ENCODE results near the gene BAZ1A.

Gene BAZ1A

DNA sequence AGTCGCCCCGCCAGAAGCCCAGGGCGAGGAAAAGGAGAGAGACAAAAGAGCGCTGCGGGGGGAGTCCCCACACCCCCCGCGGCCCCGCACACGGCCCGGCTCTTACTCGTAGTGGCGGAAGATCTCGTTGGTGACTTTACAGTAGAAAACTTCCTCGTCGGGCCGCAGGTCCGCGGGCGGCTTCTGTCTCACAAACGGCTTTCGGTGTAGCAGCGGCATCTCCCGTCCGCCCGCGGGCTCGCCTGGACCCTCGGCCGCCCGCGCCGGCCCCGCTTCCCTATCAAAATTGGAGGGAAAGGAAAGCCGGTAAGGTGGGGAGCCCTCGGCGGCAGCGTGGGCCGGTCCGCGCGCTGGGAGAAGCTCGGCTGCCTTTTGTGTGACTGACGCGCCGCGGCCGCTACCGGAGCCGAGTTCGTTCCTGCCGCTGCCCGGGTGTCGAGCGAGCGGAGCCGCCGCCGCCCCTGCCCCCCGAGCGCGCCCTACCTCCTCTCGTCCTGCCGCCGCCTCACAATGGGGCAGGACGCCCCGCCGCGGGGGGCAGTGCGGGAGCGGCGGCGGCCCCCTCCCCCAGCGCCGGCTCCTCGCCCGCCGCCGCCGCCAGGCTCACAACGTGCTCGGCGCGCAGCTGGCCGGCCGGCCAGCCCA lies 652 bp downstream of the BAZ1A start:
- Histone ChIP-seq H3K4me3 (ENCODE audit: low read length) (peak overlapping the region; percentile 89), H3K27me3 (ENCODE audit: control insufficient read depth, insufficient read depth, low read length) (no peaks in the 10 kb centered on the region), H3K27ac (ENCODE audit: low read depth, low read length) (peak overlapping the region; percentile 98), H3K9ac (ENCODE audit: low read length) (peak overlapping the region; percentile 86), H3K4me1 (ENCODE audit: control insufficient read depth, insufficient read depth, low read length) (peaks cover 3% of the 10 kb centered on the region), H3K36me3 (ENCODE audit: control insufficient read depth, insufficient read depth, low read length) (no peaks in the 10 kb centered on the region)

- H3K4me1 ChIP-seq (ENCODE audit: control insufficient read depth, insufficient read depth, low read length) = peaks cover 3% of the 10 kb centered on the region
- H3K27ac ChIP-seq (ENCODE audit: low read depth, low read length) = peak overlapping the region; percentile 98
- no peaks in the 10 kb centered on the region for H3K36me3 ChIP-seq (ENCODE audit: control insufficient read depth, insufficient read depth, low read length)
- no peaks in the 10 kb centered on the region for H3K27me3 ChIP-seq (ENCODE audit: control insufficient read depth, insufficient read depth, low read length)
- H3K9ac ChIP-seq (ENCODE audit: low read length) = peak overlapping the region; percentile 96
- H3K4me3 ChIP-seq (ENCODE audit: low read length) = peak overlapping the region; percentile 89
Observed at GRCh38 chr14:34873589-34874385, 1.4 kb downstream of the BAZ1A start.

DNA sequence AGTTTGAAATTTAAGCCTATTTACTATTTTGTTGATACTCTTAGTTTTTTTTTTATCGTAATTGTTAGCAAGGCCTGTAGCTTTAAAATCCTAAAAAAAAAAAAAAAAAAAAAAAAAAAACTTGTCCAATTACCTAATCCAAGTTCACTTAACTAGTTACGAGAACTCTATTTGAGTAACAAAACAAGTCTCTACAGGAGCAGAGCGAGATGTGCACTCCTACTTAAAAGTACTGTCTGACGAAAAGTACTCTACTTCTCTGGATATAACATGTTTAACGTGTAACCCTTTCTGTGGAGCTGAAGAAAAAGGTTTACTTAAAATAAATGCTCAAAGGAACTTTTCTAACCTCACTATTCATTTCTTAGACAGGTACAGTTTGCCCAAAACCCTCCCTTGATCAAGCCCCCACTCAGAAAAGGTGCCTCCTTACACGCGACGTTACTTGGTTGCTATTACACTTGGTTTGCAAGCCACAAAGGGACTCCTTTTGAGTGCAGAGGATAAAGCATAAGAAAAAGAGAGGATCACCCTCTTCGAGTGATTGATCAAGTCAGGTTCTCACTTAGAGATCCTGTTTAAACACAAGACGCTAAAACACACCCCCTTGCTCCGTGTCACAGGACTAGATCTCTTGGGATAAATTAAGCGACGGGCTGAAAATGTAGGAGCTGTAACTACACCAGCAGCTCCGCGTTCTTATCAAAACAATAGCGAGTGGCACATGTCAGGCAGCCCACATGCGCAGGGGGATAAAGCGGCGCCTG lies 2.2 kb downstream of the BAZ1A start:
- Histone ChIP-seq H3K4me3 (ENCODE audit: low read length) (peak overlapping the region; percentile 89), H3K9ac (ENCODE audit: low read length) (peak overlapping the region; percentile 96), H3K36me3 (ENCODE audit: control insufficient read depth, insufficient read depth, low read length) (no peaks in the 10 kb centered on the region), H3K27ac (ENCODE audit: low read depth, low read length) (peak overlapping the region; percentile 98), H3K27me3 (ENCODE audit: control insufficient read depth, insufficient read depth, low read length) (no peaks in the 10 kb centered on the region), H3K4me1 (ENCODE audit: control insufficient read depth, insufficient read depth, low read length) (peaks cover 3% of the 10 kb centered on the region)

- H3K27ac ChIP-seq (ENCODE audit: low read depth, low read length) = no peak overlapping the region
- H3K27me3 ChIP-seq (ENCODE audit: control insufficient read depth, insufficient read depth, low read length) = no peaks in the 10 kb centered on the region
- no peaks in the 10 kb centered on the region for H3K36me3 ChIP-seq (ENCODE audit: control insufficient read depth, insufficient read depth, low read length)
- H3K4me3 ChIP-seq (ENCODE audit: low read length) = no peak overlapping the region
- H3K4me1 ChIP-seq (ENCODE audit: control insufficient read depth, insufficient read depth, low read length) = no peaks in the 10 kb centered on the region
- no peak overlapping the region for H3K9ac ChIP-seq (ENCODE audit: low read length)
Observed at GRCh38 chr14:34867199-34867598, 8.0 kb downstream of the BAZ1A start.

DNA sequence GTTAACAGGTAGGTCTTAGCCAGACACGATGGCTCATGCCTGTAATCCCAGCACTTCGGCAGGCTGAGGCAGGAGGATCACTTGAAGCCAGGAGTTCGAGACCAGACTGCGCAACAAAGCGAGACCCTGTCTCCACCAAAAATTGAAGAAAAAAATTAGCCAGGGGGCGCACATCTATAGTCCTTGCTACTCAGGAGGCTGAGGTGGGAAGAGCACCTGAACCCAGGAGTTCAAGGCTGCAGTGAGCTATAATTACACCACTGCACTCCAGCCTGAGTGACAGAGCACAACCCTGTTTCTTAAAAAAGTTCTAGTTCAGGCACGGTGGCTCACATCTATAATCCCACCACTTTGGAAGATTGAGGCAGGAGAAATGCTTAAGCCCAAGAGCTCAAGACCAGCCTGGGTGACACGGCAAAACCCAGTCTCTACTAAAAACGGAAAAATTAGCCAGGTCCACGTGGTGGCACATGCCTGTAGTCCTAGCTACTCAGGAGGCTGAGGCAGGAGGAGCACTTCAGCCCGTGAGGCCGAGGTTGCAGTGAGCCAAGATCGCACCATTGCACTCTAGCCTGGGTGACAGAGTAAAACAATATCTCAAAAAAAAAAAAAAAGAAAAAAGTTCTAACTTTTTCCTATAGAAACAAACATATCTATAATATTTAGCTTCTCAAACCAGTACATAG lies 9.1 kb downstream of the BAZ1A start:
- Histone ChIP-seq H3K27me3 (ENCODE audit: control insufficient read depth, insufficient read depth, low read length) (no peaks in the 10 kb centered on the region), H3K4me1 (ENCODE audit: control insufficient read depth, insufficient read depth, low read length) (no peaks in the 10 kb centered on the region), H3K36me3 (ENCODE audit: control insufficient read depth, insufficient read depth, low read length) (no peaks in the 10 kb centered on the region), H3K4me3 (ENCODE audit: low read length) (no peak overlapping the region), H3K27ac (ENCODE audit: low read depth, low read length) (no peak overlapping the region), H3K9ac (ENCODE audit: low read length) (no peak overlapping the region)

DNA sequence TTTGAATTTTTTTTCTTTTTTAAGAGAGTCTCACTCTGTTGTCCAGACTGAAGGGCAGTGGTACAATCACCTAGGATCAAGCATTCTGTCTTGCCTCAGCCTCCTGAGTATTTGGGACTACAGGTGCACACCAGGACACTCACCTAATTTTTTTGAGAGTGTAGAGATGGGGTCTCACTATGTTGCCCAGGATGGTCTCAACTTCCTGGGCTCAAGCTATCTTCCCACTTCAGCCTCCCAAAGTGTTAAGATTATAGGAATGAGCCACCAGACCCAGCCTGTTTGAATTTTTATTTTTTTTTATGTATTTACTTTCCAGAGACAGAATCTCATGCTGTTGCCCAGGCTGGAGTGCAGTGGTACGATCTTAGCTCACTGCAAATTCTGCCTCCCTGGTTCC lies 11.3 kb downstream of the BAZ1A start:
- H3K9ac ChIP-seq (ENCODE audit: low read length) = no peak overlapping the region
- H3K36me3 ChIP-seq (ENCODE audit: control insufficient read depth, insufficient read depth, low read length) = peaks cover 2% of the 10 kb centered on the region
- no peak overlapping the region for H3K4me3 ChIP-seq (ENCODE audit: low read length)
- no peaks in the 10 kb centered on the region for H3K4me1 ChIP-seq (ENCODE audit: control insufficient read depth, insufficient read depth, low read length)
- H3K27ac ChIP-seq (ENCODE audit: low read depth, low read length) = no peak overlapping the region
- no peaks in the 10 kb centered on the region for H3K27me3 ChIP-seq (ENCODE audit: control insufficient read depth, insufficient read depth, low read length)

- peaks cover 3% of the 10 kb centered on the region for H3K36me3 ChIP-seq (ENCODE audit: control insufficient read depth, insufficient read depth, low read length)
- H3K27me3 ChIP-seq (ENCODE audit: control insufficient read depth, insufficient read depth, low read length) = no peaks in the 10 kb centered on the region
- no peak overlapping the region for H3K27ac ChIP-seq (ENCODE audit: low read depth, low read length)
- no peak overlapping the region for H3K4me3 ChIP-seq (ENCODE audit: low read length)
- H3K9ac ChIP-seq (ENCODE audit: low read length) = no peak overlapping the region
- H3K4me1 ChIP-seq (ENCODE audit: control insufficient read depth, insufficient read depth, low read length) = no peaks in the 10 kb centered on the region
Observed at GRCh38 chr14:34858765-34859164, 16.4 kb downstream of the BAZ1A start.

- Histone ChIP-seq H3K9ac (ENCODE audit: low read length) (no peak overlapping the region), H3K4me1 (ENCODE audit: control insufficient read depth, insufficient read depth, low read length) (no peaks in the 10 kb centered on the region), H3K27ac (ENCODE audit: low read depth, low read length) (no peak overlapping the region), H3K27me3 (ENCODE audit: control insufficient read depth, insufficient read depth, low read length) (no peaks in the 10 kb centered on the region), H3K36me3 (ENCODE audit: control insufficient read depth, insufficient read depth, low read length) (peaks cover 3% of the 10 kb centered on the region), H3K4me3 (ENCODE audit: low read length) (no peak overlapping the region)
Observed at GRCh38 chr14:34857689-34858449, 17.3 kb downstream of the BAZ1A start.

- Histone ChIP-seq H3K27ac (ENCODE audit: low read depth, low read length) (no peak overlapping the region), H3K4me3 (ENCODE audit: low read length) (no peak overlapping the region), H3K27me3 (ENCODE audit: control insufficient read depth, insufficient read depth, low read length) (no peaks in the 10 kb centered on the region), H3K36me3 (ENCODE audit: control insufficient read depth, insufficient read depth, low read length) (no peaks in the 10 kb centered on the region), H3K4me1 (ENCODE audit: control insufficient read depth, insufficient read depth, low read length) (no peaks in the 10 kb centered on the region), H3K9ac (ENCODE audit: low read length) (no peak overlapping the region)
Observed at GRCh38 chr14:34853041-34853440, 22.1 kb downstream of the BAZ1A start.

DNA sequence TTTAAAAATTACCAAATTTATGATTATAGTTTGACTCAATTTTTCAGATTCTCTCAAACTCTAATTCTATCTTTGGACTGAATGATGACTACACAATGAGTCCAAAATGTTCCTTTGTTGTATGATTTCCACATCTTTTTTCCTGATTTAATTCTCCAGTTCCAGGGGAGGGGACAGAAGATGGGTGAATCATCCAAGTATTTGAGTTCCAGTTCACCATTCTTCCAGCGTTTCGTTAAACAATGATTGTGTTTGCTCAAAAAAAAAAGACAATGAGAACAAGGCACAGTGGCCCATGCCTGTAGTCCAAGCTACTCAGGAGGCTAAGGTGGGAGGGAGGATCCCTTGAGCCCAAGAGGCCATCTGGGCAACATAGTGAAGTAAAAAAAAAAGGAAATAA lies 23.8 kb downstream of the BAZ1A start:
- Histone ChIP-seq H3K4me3 (ENCODE audit: low read length) (no peak overlapping the region), H3K27me3 (ENCODE audit: control insufficient read depth, insufficient read depth, low read length) (no peaks in the 10 kb centered on the region), H3K9ac (ENCODE audit: low read length) (no peak overlapping the region), H3K4me1 (ENCODE audit: control insufficient read depth, insufficient read depth, low read length) (no peaks in the 10 kb centered on the region), H3K27ac (ENCODE audit: low read depth, low read length) (no peak overlapping the region), H3K36me3 (ENCODE audit: control insufficient read depth, insufficient read depth, low read length) (no peaks in the 10 kb centered on the region)

- Histone ChIP-seq H3K4me1 (ENCODE audit: control insufficient read depth, insufficient read depth, low read length) (peaks cover 8% of the 10 kb centered on the region), H3K9ac (ENCODE audit: low read length) (no peak overlapping the region), H3K4me3 (ENCODE audit: low read length) (no peak overlapping the region), H3K27me3 (ENCODE audit: control insufficient read depth, insufficient read depth, low read length) (no peaks in the 10 kb centered on the region), H3K36me3 (ENCODE audit: control insufficient read depth, insufficient read depth, low read length) (no peaks in the 10 kb centered on the region), H3K27ac (ENCODE audit: low read depth, low read length) (no peak overlapping the region)
Observed at GRCh38 chr14:34845869-34846268, 29.3 kb downstream of the BAZ1A start.

Measured in rectal smooth muscle tissue (tissue), 1 donor.